GM19397 (cell line): ENCODE results near the gene LRRC17.

ENCODE experiments used
- ATAC-seq: cut with Tn5 transposase; IDR thresholded peaks from one replicate; pipeline ENCODE4 v1.9.1; 2021; ENCODE audit warnings: mild to moderate bottlenecking, moderate library complexity; ENCODE audit not compliant: unreplicated experiment

The LRRC17 gene

GRCh38 chr7:102983602-102984001 is 70.8 kb downstream of the LRRC17 start:
- ATAC-seq = no peak

GRCh38 chr7:102985176-102985783 is 72.5 kb downstream of the LRRC17 start:
- no peak for ATAC-seq

- no peak for ATAC-seq
Observed at GRCh38 chr7:102988088-102988487, 75.3 kb downstream of the LRRC17 start.

- ATAC-seq = no peak
Observed at GRCh38 chr7:102988631-102989560, 76.1 kb downstream of the LRRC17 start.

GRCh38 chr7:102990642-102991041 is 77.8 kb downstream of the LRRC17 start:
- ATAC-seq = no peak

GRCh38 chr7:102991077-102991539 is 78.3 kb downstream of the LRRC17 start:
- ATAC-seq = no peak

GRCh38 chr7:102991540-102992214 is 78.9 kb downstream of the LRRC17 start:
- no peak for ATAC-seq

GRCh38 chr7:102992509-102992937 is 79.7 kb downstream of the LRRC17 start:
- ATAC-seq = no peak

- no peak for ATAC-seq
Observed at GRCh38 chr7:102992938-102993717, 80.3 kb downstream of the LRRC17 start.

GRCh38 chr7:102993718-102994029 is 80.9 kb downstream of the LRRC17 start:
- ATAC-seq = no peak

- no peak for ATAC-seq
Observed at GRCh38 chr7:102994567-102994966, 81.8 kb downstream of the LRRC17 start.
